Smooth muscle cell (in vitro differentiated cells): ENCODE results near the gene LTBP1. TPM values are rescaled to one million over a fixed set of nuclear protein-coding genes. Genes with fewer than 3 reads are reported as not detected.

Experiments used
- DNase-seq: peaks from one replicate; lab custom pipeline; 2025; ENCODE audit not compliant: unreplicated experiment; lab: John Stamatoyannopoulos, UW
- H2AFZ ChIP-seq: fragments of 200-600 bp; sonication (generic); 2 replicates; pipeline ENCODE4 v1.6.0; 2016; ENCODE audit warnings: antibody characterized with exemption, low read depth, mild to moderate bottlenecking
- H3F3A ChIP-seq: fragments of 200-600 bp; sonication (generic); 2 replicates; pipeline ENCODE4 v1.6.0; 2017; ENCODE audit warnings: antibody characterized with exemption, low read depth
- H3K27ac ChIP-seq: fragments of 200-600 bp; sonication (generic); 2 replicates; pipeline ENCODE4 v1.5.1; 2016; ENCODE audit warnings: low read depth, mild to moderate bottlenecking
- H3K27me3 ChIP-seq: fragments of 200-600 bp; sonication (generic); 2 replicates; pipeline ENCODE4 v1.6.1; 2016; ENCODE audit warnings: low read depth, mild to moderate bottlenecking
- H3K36me3 ChIP-seq: fragments of 200-600 bp; sonication (generic); 2 replicates; pipeline ENCODE4 v1.5.1; 2016; ENCODE audit warnings: low read depth
- H3K4me1 ChIP-seq: fragments of 200-600 bp; sonication (generic); 2 replicates; pipeline ENCODE4 v1.5.1; 2016; ENCODE audit warnings: low read depth
- H3K4me2 ChIP-seq: fragments of 200-600 bp; sonication (generic); 2 replicates; pipeline ENCODE4 v1.6.0; 2016; ENCODE audit warnings: mild to moderate bottlenecking
- H3K4me3 ChIP-seq: fragments of 200-600 bp; sonication (generic); 2 replicates; pipeline ENCODE4 v1.5.1; 2016; ENCODE audit warnings: mild to moderate bottlenecking
- H3K79me2 ChIP-seq: fragments of 200-600 bp; sonication (generic); 2 replicates; pipeline ENCODE4 v1.6.0; 2016; ENCODE audit warnings: low read depth, mild to moderate bottlenecking
- H3K9ac ChIP-seq: fragments of 200-600 bp; sonication (generic); 2 replicates; pipeline ENCODE4 v1.6.0; 2016; ENCODE audit warnings: low read depth
- H3K9me3 ChIP-seq: fragments of 200-600 bp; sonication (generic); replicated peaks from 2 replicates; pipeline ENCODE4 v1.5.1; 2016; ENCODE audit warnings: low read depth
- H4K20me1 ChIP-seq: fragments of 200-600 bp; sonication (generic); 2 replicates; pipeline ENCODE4 v1.6.0; 2016; ENCODE audit warnings: low read depth
- WGBS: methylation state at CpG from one replicate; pipeline ENCODE4 v1.1.7; 2016; ENCODE audit warnings: low lambda C conversion rate; 5-methylcytosine and 5-hydroxymethylcytosine counted together
- polyA plus RNA-seq: library from polyadenylated mRNA; unstranded; fragments of >200 nt; fragmentation: Nextera tagmentation; extraction: Ambion mirVana; gene quantifications from 2 replicates; pipeline ENCODE4 v1.2.1, GENCODE V29; 2016
- total RNA-seq: library from RNA; depleted of rRNA; stranded (reverse); fragments of >200 nt; gene quantifications from 2 replicates; pipeline ENCODE4 v1.2.3, GENCODE V29; 2014
- TF ChIP-seq, protein P1 (sequence below): fragments of 200-600 bp; sonication (generic); IDR thresholded peaks from 2 replicates; pipeline ENCODE4 v1.5.1; 2017; ENCODE audit warnings: borderline replicate concordance, mild to moderate bottlenecking, antibody characterized with exemption; ENCODE audit not compliant: insufficient read depth, poor library complexity, severe bottlenecking

LTBP1 gene
- total and polyA plus RNA-seq, 2 experiments from 2014 or later, result 146 to 250 TPM

DNA sequence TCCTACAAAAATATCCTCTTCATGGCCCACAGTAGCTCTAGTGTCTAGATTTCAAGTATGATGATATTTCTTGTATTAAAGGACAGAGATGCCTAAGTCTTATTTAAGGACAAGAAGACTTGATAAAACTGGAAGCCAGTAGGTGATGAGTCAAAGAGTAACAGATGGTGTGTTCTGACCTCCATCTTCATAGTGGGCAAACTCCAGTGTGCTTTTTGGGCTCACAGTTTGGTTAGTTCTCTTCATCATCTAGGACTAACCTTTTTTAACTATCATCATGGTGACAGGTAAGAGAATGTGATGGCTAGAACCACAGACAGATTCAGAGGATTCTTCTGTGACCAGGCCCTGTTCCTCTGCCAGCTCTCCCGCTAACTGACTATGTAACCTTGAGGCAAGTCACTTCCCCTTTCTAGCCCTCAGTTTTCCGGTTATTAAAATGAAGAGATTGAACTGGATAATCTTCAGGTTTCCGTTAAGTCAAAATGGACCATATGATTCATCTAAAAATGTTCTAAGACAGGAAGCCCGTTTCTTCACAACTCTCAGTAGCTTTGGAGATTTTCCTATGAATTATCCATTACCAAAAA, 389.4 kb downstream of the LTBP1 start:
- H3K4me1 ChIP-seq, result no peaks in the 10 kb centered on the region

DNA sequence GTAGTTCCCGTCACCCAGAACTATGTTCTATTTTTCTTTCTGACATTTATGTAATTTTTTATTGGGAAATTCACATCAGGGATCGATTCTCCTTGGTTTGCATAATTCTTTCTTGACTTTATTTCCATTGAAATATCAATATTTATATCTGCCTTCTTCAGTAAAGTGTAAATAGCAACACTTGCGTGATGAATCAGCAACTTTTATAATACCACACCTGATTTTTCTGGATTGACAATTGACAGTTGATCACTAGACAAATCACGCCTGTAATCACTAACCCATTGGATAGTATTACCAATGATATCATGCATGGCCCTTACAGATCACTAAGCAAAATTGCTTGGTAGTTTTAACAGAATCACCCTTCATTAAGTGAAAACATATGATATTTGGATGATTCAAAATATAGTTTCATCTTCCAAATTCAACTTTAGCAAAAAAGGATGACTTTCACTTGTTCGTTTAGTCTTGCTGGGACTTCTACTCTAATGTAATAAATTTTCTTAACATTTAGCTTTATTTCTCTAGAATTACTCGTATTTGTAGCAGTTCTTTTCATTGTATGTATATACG, 390.7 kb downstream of the LTBP1 start:
- no peak for DNase-seq
- H3K9ac ChIP-seq, result no peak overlapping the region
- no peaks in the 10 kb centered on the region for H3K36me3 ChIP-seq
- H3F3A ChIP-seq, result no peaks in the 10 kb centered on the region
- H3K9me3 ChIP-seq, result no peaks in the 10 kb centered on the region
- H4K20me1 ChIP-seq, result no peaks in the 10 kb centered on the region
- H3K79me2 ChIP-seq, result no peaks in the 10 kb centered on the region
- TF ChIP-seq, protein P1, sequence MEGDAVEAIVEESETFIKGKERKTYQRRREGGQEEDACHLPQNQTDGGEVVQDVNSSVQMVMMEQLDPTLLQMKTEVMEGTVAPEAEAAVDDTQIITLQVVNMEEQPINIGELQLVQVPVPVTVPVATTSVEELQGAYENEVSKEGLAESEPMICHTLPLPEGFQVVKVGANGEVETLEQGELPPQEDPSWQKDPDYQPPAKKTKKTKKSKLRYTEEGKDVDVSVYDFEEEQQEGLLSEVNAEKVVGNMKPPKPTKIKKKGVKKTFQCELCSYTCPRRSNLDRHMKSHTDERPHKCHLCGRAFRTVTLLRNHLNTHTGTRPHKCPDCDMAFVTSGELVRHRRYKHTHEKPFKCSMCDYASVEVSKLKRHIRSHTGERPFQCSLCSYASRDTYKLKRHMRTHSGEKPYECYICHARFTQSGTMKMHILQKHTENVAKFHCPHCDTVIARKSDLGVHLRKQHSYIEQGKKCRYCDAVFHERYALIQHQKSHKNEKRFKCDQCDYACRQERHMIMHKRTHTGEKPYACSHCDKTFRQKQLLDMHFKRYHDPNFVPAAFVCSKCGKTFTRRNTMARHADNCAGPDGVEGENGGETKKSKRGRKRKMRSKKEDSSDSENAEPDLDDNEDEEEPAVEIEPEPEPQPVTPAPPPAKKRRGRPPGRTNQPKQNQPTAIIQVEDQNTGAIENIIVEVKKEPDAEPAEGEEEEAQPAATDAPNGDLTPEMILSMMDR, result no peak
- no peak overlapping the region for H3K4me2 ChIP-seq
- H3K27me3 ChIP-seq, result no peaks in the 10 kb centered on the region
- 97% methylated on average over 7 of the region's 7 CpGs for WGBS
- no peaks in the 10 kb centered on the region for H3K4me1 ChIP-seq
- H3K4me3 ChIP-seq, result no peak overlapping the region
- H3K27ac ChIP-seq, result no peak overlapping the region
- no peak overlapping the region for H2AFZ ChIP-seq

More for the DNA sequence above, 389.4 kb downstream of the LTBP1 start:
- H3K4me3 ChIP-seq, result no peak overlapping the region
- no peak overlapping the region for H3K4me2 ChIP-seq
- no peaks in the 10 kb centered on the region for H3K36me3 ChIP-seq
- H3K9me3 ChIP-seq, result no peaks in the 10 kb centered on the region
- H3K27me3 ChIP-seq, result no peaks in the 10 kb centered on the region
- no peak for DNase-seq
- TF ChIP-seq, protein P1, result no peak
- no peak overlapping the region for H3K9ac ChIP-seq
- no peak overlapping the region for H2AFZ ChIP-seq
- H3F3A ChIP-seq, result no peaks in the 10 kb centered on the region
- no peaks in the 10 kb centered on the region for H3K79me2 ChIP-seq
- WGBS, result 98% methylated on average over 4 of the region's 4 CpGs
- no peak overlapping the region for H3K27ac ChIP-seq
- no peaks in the 10 kb centered on the region for H4K20me1 ChIP-seq

DNA sequence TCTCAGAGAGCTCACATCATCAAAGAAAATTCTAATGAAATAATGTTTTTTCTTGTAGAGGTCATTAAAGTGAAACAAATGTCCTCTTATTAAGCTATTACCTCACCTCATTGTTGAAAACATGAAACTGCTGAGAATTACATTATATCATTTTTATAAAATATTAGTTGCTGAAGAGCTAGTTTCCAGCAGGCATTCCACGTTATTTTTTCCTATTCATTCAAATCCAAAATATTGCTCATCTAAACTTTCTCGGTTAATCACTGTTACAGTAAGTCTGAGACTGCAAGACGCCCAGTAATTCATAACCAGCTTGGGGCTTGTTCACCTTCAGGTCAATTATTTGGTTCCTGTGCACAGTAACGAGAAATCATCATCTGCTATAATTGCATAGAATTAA, 391.2 kb downstream of the LTBP1 start:
- Histone ChIP-seq H3K9ac (no peak overlapping the region), H3K27ac (no peak overlapping the region), H3K79me2 (no peaks in the 10 kb centered on the region), H3K4me1 (no peaks in the 10 kb centered on the region), H3K9me3 (no peaks in the 10 kb centered on the region), H3F3A (no peaks in the 10 kb centered on the region), H3K4me3 (no peak overlapping the region), H2AFZ (no peak overlapping the region), H4K20me1 (no peaks in the 10 kb centered on the region), H3K36me3 (no peaks in the 10 kb centered on the region), H3K27me3 (no peaks in the 10 kb centered on the region), H3K4me2 (no peak overlapping the region)
- WGBS, result 97% methylated on average over 4 of the region's 4 CpGs
- TF ChIP-seq, protein P1, result no peak
- no peak for DNase-seq

DNA sequence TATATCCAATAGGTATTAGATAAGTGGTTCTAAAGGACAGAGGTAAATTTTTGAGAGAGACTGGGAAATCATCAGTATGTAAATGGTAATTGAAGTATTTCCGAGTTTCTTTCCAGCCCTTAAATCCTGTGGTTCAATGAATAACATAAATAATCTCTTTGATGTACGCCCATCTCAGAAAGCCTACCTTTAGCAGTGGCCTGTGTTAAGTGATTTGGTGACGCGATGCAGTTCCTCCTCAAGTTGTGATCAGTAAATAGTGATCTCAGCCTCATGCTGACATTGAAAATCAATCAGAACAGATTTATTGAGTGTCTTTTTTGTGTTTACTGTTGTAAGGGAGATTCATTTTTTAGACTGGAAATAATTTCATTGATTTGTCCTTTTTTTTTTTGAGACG, 392.5 kb downstream of the LTBP1 start:
- Histone ChIP-seq H3F3A (no peaks in the 10 kb centered on the region), H3K79me2 (no peaks in the 10 kb centered on the region), H3K27me3 (no peaks in the 10 kb centered on the region), H3K4me1 (no peaks in the 10 kb centered on the region), H2AFZ (no peak overlapping the region), H3K27ac (no peak overlapping the region), H3K4me3 (no peak overlapping the region), H4K20me1 (no peaks in the 10 kb centered on the region), H3K9me3 (no peaks in the 10 kb centered on the region), H3K4me2 (no peak overlapping the region), H3K9ac (no peak overlapping the region), H3K36me3 (no peaks in the 10 kb centered on the region)
- DNase-seq, result no peak
- TF ChIP-seq, protein P1, result no peak
- 84% methylated on average over 5 of the region's 5 CpGs for WGBS
